ENCODE results near the gene NECAB3.

NECAB3 gene

GRCh38 chr20:33688938-33689424 is 14.8 kb upstream of the NECAB3 start:
- no peak for TF ChIP-seq CTCF (conservative IDR thresholded peaks at IDR 0.05; ENCODE audit: low read depth)
- no peak overlapping the region for H3K27ac ChIP-seq
- POLR2A ChIA-PET (ENCODE audit: low non-redundant PET), result no interaction called here
- no peak for DNase-seq (ENCODE audit: low spot score)
- CTCF ChIA-PET, result interaction anchor here (1.3 kb wide), 1 partner anchor 21 kb away, joined by 4 read pairs; no protein-coding TSS in a partner anchor

- no peak for TF ChIP-seq CTCF (conservative IDR thresholded peaks at IDR 0.05; ENCODE audit: low read depth)
- ChIA-PET POLR2A (ENCODE audit: low non-redundant PET) (no interaction called here), CTCF (interaction anchor here (0.7 to 1.3 kb wide), 2 partner anchors 21 to 134 kb away, joined by 3 to 4 read pairs; no protein-coding TSS in a partner anchor)
- no peak for DNase-seq (ENCODE audit: low spot score)
- H3K27ac ChIP-seq, result no peak overlapping the region
These were observed 14.0 kb upstream of the NECAB3 start for GRCh38 chr20:33687993-33688937.

- CTCF ChIA-PET, result interaction anchor here (0.7 kb wide), 1 partner anchor 133 kb away, joined by 3 read pairs; no protein-coding TSS in a partner anchor
These were observed 13.2 kb upstream of the NECAB3 start for GRCh38 chr20:33687370-33687915.

GRCh38 chr20:33686984-33687366 is 12.7 kb upstream of the NECAB3 start:
- POLR2A ChIA-PET (ENCODE audit: low non-redundant PET), result no interaction called here

More at GRCh38 chr20:33687370-33687915, 13.2 kb upstream of the NECAB3 start:
- POLR2A ChIA-PET (ENCODE audit: low non-redundant PET), result no interaction called here
- peak overlapping the region; percentile 90 for H3K27ac ChIP-seq
- DNase-seq (ENCODE audit: low spot score), result no peak
- TF ChIP-seq CTCF (conservative IDR thresholded peaks at IDR 0.05; ENCODE audit: low read depth), result no peak

GRCh38 chr20:33686100-33686983 is 12.1 kb upstream of the NECAB3 start, which contains the start of gene E2F1:
Gene E2F1 (minus strand): TSS chr20:33686385. CDS start chr20:33686264, 121 bp downstream.
- POLR2A ChIA-PET (ENCODE audit: low non-redundant PET), result interaction anchor here (0.6 kb wide), 1 partner anchor 19 kb away, joined by 3 read pairs; no protein-coding TSS in a partner anchor
- CTCF ChIA-PET, result interaction anchor here (0.5 to 1.0 kb wide), 4 partner anchors 19 to 179 kb away, joined by 3 to 7 read pairs (median 4); partner anchors contain the start of gene ACTL10
- DNase-seq (ENCODE audit: low spot score), result peak; percentile 99
- peak within 1 kb of the TSS; percentile 90 for H3K27ac ChIP-seq
- no peak; the same call in 1 of the 2 replicates for TF ChIP-seq CTCF (conservative IDR thresholded peaks at IDR 0.05; ENCODE audit: low read depth)

More at GRCh38 chr20:33686984-33687366, 12.7 kb upstream of the NECAB3 start:
- DNase-seq (ENCODE audit: low spot score), result no peak
- CTCF ChIA-PET, result interaction anchor here (0.5 to 0.7 kb wide), 2 partner anchors 33 to 180 kb away, joined by 3 read pairs; no protein-coding TSS in a partner anchor
- H3K27ac ChIP-seq, result peak overlapping the region; percentile 90
- no peak for TF ChIP-seq CTCF (conservative IDR thresholded peaks at IDR 0.05; ENCODE audit: low read depth)

Measured in RWPE1 (cell line).